ENCODE results near the gene PIP5KL1.

Gene PIP5KL1

DNA sequence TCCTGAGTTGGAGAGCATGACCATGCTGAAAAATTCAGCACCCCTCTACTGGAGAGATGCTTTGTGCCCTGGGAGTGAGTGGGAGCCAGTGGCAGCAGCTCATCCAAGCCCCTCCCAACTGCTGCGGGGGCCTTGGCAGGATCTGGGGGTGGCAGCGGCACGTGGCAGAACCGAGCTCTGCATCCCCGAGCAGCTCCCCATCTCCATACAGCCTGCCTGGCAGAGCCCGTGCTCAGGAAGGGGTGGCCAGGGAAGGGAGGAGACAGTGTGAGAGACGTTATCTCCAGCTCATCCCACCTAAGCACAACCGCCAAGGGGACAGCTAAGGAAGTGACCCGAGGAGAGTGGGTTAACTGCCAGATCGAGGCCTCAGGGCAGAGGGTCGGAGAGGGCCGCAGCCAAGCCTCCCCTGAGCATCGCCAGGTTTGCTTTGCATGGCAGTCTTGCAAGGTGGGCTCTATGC, 24.3 kb upstream of the PIP5KL1 start:
- no peak overlapping the region for H3K4me3 ChIP-seq (ENCODE audit: low read depth, low read length)
- H3K4me1 ChIP-seq (ENCODE audit: control insufficient read depth, insufficient read depth, low read length): peaks cover 11% of the 10 kb centered on the region
- no peaks in the 10 kb centered on the region for H3K27me3 ChIP-seq (ENCODE audit: control insufficient read depth, insufficient read depth, low read length)
- no peak overlapping the region for H3K9ac ChIP-seq (ENCODE audit: low read depth, low read length)
- peaks cover 3% of the 10 kb centered on the region for H3K36me3 ChIP-seq (ENCODE audit: control insufficient read depth, insufficient read depth, low read length)
- H3K9me3 ChIP-seq (ENCODE audit: control insufficient read depth, insufficient read depth, low read length): no peaks in the 10 kb centered on the region

DNA sequence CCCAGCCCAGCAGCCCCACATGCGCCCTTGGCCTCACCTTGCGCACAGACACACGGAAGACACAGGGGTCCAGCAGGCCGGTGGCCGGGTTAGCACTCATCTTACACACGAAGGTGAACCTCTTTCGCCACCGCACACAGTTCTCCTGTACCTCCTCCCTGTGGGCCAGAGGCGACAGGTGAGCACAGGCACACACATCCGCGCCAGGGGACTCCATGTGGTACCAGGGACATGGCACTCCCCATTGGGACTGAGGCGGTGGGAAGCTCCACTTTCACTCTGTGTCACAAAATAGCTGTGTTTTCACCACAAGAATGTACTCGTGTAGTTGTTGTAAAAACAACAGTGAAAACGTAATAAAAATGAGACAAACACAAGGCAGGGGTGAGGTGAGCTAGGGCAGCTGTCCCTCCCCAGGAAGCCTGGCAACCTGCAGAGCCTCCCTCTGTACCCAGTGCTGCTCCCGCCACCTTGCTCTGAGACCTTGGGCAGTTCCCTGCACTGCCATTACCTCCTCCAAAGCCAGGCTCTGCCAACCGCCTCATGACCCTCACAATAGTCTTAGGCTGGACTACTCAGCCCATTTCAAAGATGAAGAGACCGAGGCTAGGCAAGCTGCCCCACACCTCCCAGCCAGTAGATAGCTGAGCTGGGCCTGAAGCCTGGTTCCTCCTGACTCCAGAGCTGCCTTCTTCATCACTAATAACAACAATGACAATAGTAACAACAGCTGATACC, 23.4 kb upstream of the PIP5KL1 start:
- no peaks in the 10 kb centered on the region for H3K9me3 ChIP-seq (ENCODE audit: control insufficient read depth, insufficient read depth, low read length)
- H3K4me1 ChIP-seq (ENCODE audit: control insufficient read depth, insufficient read depth, low read length): peaks cover 11% of the 10 kb centered on the region
- H3K9ac ChIP-seq (ENCODE audit: low read depth, low read length): peak overlapping the region; percentile 54
- H3K27me3 ChIP-seq (ENCODE audit: control insufficient read depth, insufficient read depth, low read length): no peaks in the 10 kb centered on the region
- H3K36me3 ChIP-seq (ENCODE audit: control insufficient read depth, insufficient read depth, low read length): peaks cover 3% of the 10 kb centered on the region
- H3K4me3 ChIP-seq (ENCODE audit: low read depth, low read length): no peak overlapping the region

DNA sequence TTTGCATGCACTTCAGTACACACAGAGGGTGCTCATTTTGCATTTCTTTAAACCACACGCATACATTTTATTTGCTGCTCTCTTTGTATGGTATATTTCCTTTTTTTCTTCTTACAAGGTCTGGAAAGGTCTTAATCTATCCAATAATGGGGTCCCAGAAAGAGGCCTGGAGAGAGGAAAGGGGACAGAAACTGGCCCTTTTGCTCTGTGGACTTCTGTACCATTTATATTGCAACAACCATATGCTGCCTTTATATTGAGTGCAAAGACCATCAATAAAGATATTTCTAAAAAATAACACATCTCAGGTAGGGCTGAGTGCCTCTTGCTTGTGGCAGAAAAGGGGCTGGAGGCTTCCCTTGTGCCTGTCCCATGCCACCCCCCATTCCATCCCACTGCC, 22.6 kb upstream of the PIP5KL1 start:
- Histone ChIP-seq H3K27me3 (ENCODE audit: control insufficient read depth, insufficient read depth, low read length) (no peaks in the 10 kb centered on the region), H3K9me3 (ENCODE audit: control insufficient read depth, insufficient read depth, low read length) (no peaks in the 10 kb centered on the region), H3K9ac (ENCODE audit: low read depth, low read length) (peak overlapping the region; percentile 54), H3K4me3 (ENCODE audit: low read depth, low read length) (no peak overlapping the region), H3K36me3 (ENCODE audit: control insufficient read depth, insufficient read depth, low read length) (peaks cover 4% of the 10 kb centered on the region), H3K4me1 (ENCODE audit: control insufficient read depth, insufficient read depth, low read length) (peaks cover 11% of the 10 kb centered on the region)

DNA sequence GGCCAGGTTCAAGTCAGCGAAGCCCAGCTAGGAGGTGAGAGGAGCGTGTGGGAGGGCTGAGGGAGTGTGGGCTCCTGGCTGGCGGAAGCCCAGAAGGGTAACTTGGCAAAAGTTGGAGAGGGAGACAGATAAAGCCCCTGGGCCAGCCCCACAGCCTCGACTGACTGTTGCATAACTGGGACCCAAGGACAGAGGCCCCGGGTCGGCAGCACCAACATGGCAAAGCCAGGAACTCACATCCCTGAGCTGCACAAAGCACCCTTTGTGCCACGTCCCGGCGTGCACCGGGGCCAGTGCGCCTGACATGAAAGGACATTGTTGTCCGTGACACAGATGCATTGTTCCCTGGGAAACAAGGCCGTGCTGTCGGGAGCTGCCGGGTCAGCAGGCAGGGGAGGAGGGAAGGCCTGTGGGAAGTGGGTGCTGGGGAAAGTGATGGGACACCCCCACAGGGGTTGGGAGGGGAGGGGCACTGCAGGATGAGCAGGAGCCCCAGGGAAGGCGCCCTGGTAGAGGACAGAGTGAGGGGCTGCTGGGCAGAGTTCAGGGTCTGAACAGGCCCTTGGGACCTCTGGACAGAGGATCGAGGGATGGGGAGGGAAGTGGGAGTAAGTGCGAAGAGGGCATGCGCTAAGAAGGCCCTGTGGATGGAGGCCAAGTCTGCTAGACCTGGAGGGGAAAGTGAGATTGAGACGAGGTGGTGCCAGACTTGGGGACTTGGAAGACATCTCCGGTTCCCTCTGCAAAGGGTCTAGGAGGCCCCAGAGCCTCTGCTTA, 20.1 kb upstream of the PIP5KL1 start:
- peaks cover 6% of the 10 kb centered on the region for H3K4me1 ChIP-seq (ENCODE audit: control insufficient read depth, insufficient read depth, low read length)
- no peak overlapping the region for H3K4me3 ChIP-seq (ENCODE audit: low read depth, low read length)
- H3K9me3 ChIP-seq (ENCODE audit: control insufficient read depth, insufficient read depth, low read length): no peaks in the 10 kb centered on the region
- H3K9ac ChIP-seq (ENCODE audit: low read depth, low read length): no peak overlapping the region
- peaks cover 17% of the 10 kb centered on the region for H3K36me3 ChIP-seq (ENCODE audit: control insufficient read depth, insufficient read depth, low read length)
- H3K27me3 ChIP-seq (ENCODE audit: control insufficient read depth, insufficient read depth, low read length): no peaks in the 10 kb centered on the region

DNA sequence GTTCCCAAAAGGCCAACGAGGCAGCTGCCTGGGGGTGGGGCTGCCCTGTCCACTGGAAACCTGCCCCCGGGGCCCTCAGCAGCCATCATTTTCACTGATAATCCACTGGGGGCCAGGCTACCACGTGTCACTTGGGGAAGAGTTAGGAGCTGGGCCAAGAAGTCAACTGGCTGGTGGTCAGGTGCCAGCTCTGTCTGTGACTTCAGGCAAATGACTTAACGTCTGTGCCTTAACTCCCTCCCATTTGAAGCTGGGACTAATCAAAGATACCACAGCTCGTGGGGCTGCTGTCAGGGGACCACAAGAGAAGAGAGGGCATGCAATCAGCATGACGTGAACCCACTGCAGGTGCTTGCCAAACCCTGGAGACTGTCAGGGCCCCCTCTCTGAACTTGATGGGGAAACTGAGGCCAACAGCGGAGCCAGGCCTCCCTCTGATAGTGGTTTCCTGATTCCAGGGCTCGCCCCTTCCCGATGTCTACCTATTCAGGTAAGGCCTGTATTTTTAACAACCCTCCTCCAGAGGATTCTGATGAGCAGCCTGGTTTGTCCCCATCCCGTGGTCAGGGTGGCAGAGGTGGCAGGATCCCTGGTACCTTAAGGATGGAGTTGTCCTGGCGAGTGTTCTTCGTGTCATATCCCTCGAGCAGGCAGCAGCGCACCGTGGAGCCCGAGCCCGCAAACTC, 19.4 kb upstream of the PIP5KL1 start:
- Histone ChIP-seq H3K4me1 (ENCODE audit: control insufficient read depth, insufficient read depth, low read length) (peaks cover under 1% of the 10 kb centered on the region), H3K36me3 (ENCODE audit: control insufficient read depth, insufficient read depth, low read length) (peaks cover 23% of the 10 kb centered on the region), H3K4me3 (ENCODE audit: low read depth, low read length) (no peak overlapping the region), H3K9me3 (ENCODE audit: control insufficient read depth, insufficient read depth, low read length) (no peaks in the 10 kb centered on the region), H3K27me3 (ENCODE audit: control insufficient read depth, insufficient read depth, low read length) (no peaks in the 10 kb centered on the region), H3K9ac (ENCODE audit: low read depth, low read length) (no peak overlapping the region)

DNA sequence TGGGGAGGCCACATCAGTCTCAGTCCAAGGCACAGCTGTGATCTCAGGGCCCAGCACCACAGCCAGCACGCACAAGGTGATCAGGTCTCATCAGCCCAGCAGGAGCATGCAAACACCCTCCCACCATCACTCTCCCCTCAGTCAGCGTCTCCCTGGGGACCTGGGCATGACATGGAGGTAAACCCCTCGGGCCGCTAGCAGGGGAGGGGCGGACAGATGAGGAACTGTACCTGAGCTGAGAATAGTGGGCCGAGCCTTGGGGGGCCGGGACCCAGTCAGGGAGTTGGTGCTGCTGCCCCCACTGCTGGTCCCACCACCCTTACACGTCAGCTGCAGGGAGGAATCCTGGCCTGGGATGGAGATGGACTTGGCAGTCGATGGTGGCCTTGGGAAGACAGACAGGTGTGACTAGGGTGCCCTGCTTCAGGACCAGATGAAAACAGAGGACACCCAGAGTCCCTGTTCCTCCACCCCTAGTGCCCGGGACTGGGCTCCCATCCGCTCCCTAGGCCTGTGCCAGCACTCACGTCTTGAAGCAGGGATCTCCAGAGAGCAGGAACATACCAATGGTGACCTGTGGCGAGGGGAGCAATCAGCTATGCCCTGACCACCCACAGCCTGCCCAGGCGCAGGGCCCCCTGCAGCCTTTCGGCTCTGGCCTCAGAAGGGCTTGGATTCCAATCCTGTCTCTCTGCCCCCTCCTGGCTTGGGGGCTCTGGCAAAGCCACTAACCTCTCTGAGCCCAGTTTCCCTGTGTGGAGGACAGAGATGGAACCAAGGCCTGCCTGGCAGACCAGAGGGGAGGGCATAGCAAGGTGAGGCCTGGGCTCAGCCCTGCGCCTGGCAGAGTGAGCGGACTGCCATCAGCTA, 17.5 kb upstream of the PIP5KL1 start:
- peaks cover 3% of the 10 kb centered on the region for H3K4me1 ChIP-seq (ENCODE audit: control insufficient read depth, insufficient read depth, low read length)
- no peaks in the 10 kb centered on the region for H3K9me3 ChIP-seq (ENCODE audit: control insufficient read depth, insufficient read depth, low read length)
- H3K27me3 ChIP-seq (ENCODE audit: control insufficient read depth, insufficient read depth, low read length): no peaks in the 10 kb centered on the region
- peaks cover 33% of the 10 kb centered on the region for H3K36me3 ChIP-seq (ENCODE audit: control insufficient read depth, insufficient read depth, low read length)
- H3K4me3 ChIP-seq (ENCODE audit: low read depth, low read length): no peak overlapping the region
- peak overlapping the region; percentile 24 for H3K9ac ChIP-seq (ENCODE audit: low read depth, low read length)

DNA sequence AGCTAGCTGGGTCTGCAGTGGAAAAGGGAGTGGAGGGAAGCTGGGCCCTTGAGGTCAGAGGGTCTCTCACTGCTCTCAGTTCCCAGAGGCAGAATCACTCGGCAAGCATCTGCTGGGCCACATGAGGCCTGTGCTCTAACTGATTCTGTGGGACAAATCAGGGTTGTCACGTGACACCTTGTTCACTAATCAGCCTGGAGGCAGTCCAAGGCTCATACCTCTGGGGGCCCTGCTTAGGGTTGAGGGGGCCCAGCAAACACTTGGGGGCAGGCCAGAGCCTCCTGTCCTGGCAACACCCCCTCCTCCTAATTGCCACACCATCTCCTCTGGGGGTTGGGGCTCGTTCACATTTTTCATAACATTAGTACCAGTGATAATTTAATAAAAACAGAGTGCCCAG, 16.2 kb upstream of the PIP5KL1 start:
- H3K27me3 ChIP-seq (ENCODE audit: control insufficient read depth, insufficient read depth, low read length): no peaks in the 10 kb centered on the region
- H3K9ac ChIP-seq (ENCODE audit: low read depth, low read length): no peak overlapping the region
- peaks cover 43% of the 10 kb centered on the region for H3K36me3 ChIP-seq (ENCODE audit: control insufficient read depth, insufficient read depth, low read length)
- H3K4me1 ChIP-seq (ENCODE audit: control insufficient read depth, insufficient read depth, low read length): peaks cover 3% of the 10 kb centered on the region
- H3K4me3 ChIP-seq (ENCODE audit: low read depth, low read length): no peak overlapping the region
- H3K9me3 ChIP-seq (ENCODE audit: control insufficient read depth, insufficient read depth, low read length): no peaks in the 10 kb centered on the region

DNA sequence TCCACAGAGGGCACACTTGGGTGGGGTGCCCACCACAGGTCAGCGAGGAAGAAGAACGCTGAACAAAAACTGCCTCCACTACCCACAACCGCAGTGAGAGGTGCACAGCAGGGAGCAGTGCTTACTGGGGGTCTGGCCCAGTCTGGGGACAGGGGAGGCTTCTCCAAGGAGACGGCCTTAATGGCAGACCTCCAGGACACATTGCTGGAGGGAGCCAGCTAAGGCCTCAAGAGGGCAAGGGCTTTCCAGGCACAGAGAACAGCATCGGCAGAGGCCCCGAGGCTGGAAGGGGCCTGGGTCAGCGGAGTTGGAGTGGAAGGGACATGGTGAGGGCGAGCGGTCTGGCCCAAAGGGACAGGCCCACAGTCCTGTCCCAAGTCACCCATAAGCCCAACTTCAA, 15.4 kb upstream of the PIP5KL1 start:
- peaks cover 49% of the 10 kb centered on the region for H3K36me3 ChIP-seq (ENCODE audit: control insufficient read depth, insufficient read depth, low read length)
- H3K9ac ChIP-seq (ENCODE audit: low read depth, low read length): no peak overlapping the region
- no peak overlapping the region for H3K4me3 ChIP-seq (ENCODE audit: low read depth, low read length)
- H3K27me3 ChIP-seq (ENCODE audit: control insufficient read depth, insufficient read depth, low read length): no peaks in the 10 kb centered on the region
- peaks cover 3% of the 10 kb centered on the region for H3K4me1 ChIP-seq (ENCODE audit: control insufficient read depth, insufficient read depth, low read length)
- no peaks in the 10 kb centered on the region for H3K9me3 ChIP-seq (ENCODE audit: control insufficient read depth, insufficient read depth, low read length)

DNA sequence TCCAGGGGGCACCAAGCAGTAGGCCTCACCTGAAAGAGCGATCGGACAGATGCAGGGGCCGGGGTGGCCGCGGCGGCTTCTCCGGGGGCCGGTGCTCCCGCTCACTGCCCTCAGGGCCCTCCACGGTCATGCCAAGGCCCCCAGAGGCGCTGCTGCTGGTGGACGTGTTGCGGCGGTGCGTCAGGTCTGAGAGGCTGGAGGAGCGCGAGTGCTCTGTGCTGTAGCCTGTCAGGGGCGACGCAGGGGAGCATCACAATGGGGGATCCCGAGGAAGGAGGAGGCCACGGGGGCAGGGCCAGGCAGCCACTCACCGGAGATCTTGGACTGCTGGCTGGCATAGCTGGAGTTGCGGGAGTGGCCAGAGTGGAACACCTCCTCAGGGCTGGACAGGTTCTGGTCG, 14.8 kb upstream of the PIP5KL1 start:
- H3K4me1 ChIP-seq (ENCODE audit: control insufficient read depth, insufficient read depth, low read length): peaks cover 3% of the 10 kb centered on the region
- no peaks in the 10 kb centered on the region for H3K27me3 ChIP-seq (ENCODE audit: control insufficient read depth, insufficient read depth, low read length)
- no peaks in the 10 kb centered on the region for H3K9me3 ChIP-seq (ENCODE audit: control insufficient read depth, insufficient read depth, low read length)
- peaks cover 47% of the 10 kb centered on the region for H3K36me3 ChIP-seq (ENCODE audit: control insufficient read depth, insufficient read depth, low read length)
- no peak overlapping the region for H3K4me3 ChIP-seq (ENCODE audit: low read depth, low read length)
- H3K9ac ChIP-seq (ENCODE audit: low read depth, low read length): no peak overlapping the region

DNA sequence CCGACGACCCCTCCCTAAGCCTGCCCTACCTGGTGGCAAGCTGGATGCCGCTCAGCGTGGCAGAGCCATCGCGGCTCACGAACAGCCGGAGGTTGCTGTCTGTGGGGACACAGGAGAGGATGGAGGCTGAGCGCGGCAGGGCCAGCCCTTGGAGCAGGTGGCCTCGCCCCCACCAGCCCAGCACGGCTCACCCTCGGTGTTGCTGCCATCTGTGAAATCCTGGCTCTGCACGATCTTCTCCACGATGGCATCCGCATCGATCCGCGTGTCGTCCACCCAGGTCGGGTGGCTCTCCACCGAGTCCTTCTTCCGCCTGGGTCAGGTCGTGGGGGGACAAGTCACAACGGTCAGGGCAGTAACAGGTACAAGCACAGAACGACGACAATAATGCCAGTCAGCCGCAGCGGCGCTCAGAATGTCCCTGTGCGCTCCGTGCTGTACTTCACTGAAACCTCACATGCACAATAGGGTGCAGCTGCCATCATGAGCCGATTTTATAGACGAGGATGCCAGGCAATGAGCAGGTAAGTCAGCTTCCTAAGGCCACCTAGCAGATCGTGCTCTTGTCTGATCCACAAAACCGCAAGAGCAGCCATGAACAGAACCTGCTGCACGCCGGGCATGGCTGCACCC, 14.1 kb upstream of the PIP5KL1 start:
- Histone ChIP-seq H3K4me3 (ENCODE audit: low read depth, low read length) (no peak overlapping the region), H3K27me3 (ENCODE audit: control insufficient read depth, insufficient read depth, low read length) (no peaks in the 10 kb centered on the region), H3K4me1 (ENCODE audit: control insufficient read depth, insufficient read depth, low read length) (peaks cover 3% of the 10 kb centered on the region), H3K9me3 (ENCODE audit: control insufficient read depth, insufficient read depth, low read length) (no peaks in the 10 kb centered on the region), H3K9ac (ENCODE audit: low read depth, low read length) (no peak overlapping the region), H3K36me3 (ENCODE audit: control insufficient read depth, insufficient read depth, low read length) (peaks cover 51% of the 10 kb centered on the region)

DNA sequence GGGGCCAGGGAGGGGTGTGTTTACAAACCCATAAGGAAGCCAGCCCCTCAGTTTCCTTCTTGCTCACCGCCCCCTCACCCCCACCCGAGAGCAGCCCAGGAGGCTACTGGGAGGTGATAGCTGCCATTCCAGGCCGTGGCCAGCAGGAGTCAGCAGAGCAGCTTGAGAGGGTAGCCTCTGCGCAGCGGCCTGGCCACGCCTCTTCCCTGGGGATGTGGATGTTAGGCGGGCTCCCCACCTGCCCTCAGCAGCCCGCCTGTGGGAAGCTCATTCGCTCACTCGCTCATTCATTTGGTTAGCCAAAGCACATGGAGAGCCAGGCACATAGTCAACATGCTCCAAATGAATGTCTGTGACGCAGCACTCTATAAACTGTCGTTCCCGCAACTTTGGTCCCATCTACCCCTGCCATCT, 13.2 kb upstream of the PIP5KL1 start:
- Histone ChIP-seq H3K27me3 (ENCODE audit: control insufficient read depth, insufficient read depth, low read length) (no peaks in the 10 kb centered on the region), H3K4me3 (ENCODE audit: low read depth, low read length) (no peak overlapping the region), H3K36me3 (ENCODE audit: control insufficient read depth, insufficient read depth, low read length) (peaks cover 51% of the 10 kb centered on the region), H3K4me1 (ENCODE audit: control insufficient read depth, insufficient read depth, low read length) (peaks cover 3% of the 10 kb centered on the region), H3K9me3 (ENCODE audit: control insufficient read depth, insufficient read depth, low read length) (no peaks in the 10 kb centered on the region), H3K9ac (ENCODE audit: low read depth, low read length) (no peak overlapping the region)

Data from iPS-15b (cell line).